Nephron (organoid): ENCODE measurements around the gene ZNF425.
"Not testable (repeated sequence)": the region's sequence is repeated elsewhere in the genome, so short reads cannot be mapped to it uniquely, and the experiment has no call there.

ENCODE experiments used
- H3K27ac Mint-ChIP-seq, 3 experiments: 2 replicates each; pipeline ENCODE4 v1.8.0; 2020; ENCODE audit warnings: mixed read lengths in 3 of 3, mild to moderate bottlenecking in 2 of 3, moderate library complexity in 1 of 3
- H3K27me3 Mint-ChIP-seq: 2 replicates; pipeline ENCODE4 v1.8.0; 2021; ENCODE audit warnings: low read depth, mild to moderate bottlenecking, moderate library complexity, mixed read lengths
- H3K36me3 Mint-ChIP-seq: 2 replicates; pipeline ENCODE4 v1.8.0; 2020; ENCODE audit warnings: low read depth, mixed read lengths
- H3K4me1 Mint-ChIP-seq: 2 replicates; pipeline ENCODE4 v1.8.0; 2020; ENCODE audit warnings: mixed read lengths
- H3K4me3 Mint-ChIP-seq, 3 experiments: 2 replicates each; pipeline ENCODE4 v1.8.0; 2020; ENCODE audit warnings: mild to moderate bottlenecking in 3 of 3, mixed read lengths in 3 of 3, moderate library complexity in 2 of 3
- H3K9me3 Mint-ChIP-seq: 2 replicates; pipeline ENCODE4 v1.8.0; 2020; ENCODE audit warnings: mixed read lengths
- TF ChIP-seq, protein P1 (sequence below), 3 experiments: fragments of 200-600 bp; sonication (generic); IDR thresholded peaks; one replicate each; pipeline ENCODE4 v1.5.0; 2021; ENCODE audit warnings: antibody characterized with exemption in 3 of 3; ENCODE audit not compliant: unreplicated experiment in 3 of 3

ZNF425 gene

DNA sequence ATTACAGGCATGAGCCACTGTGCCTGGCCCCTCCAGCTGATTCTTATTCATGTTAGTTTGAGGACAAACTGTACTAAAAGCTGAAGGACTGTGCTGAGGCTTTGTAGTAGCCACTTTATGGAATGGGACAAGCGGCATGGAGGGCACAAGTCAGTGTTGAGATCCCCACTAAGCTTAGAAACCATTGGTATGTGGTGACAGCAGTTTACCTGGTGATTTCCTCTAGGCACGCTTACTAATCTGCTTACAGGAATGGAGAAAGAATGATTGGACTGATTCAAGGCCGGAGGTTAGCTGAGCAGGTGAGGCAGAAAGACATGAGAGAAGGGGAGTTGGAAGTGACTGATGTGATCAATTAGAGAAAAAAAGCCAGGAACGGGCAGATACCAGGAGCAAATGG is 24.9 kb upstream of the ZNF425 start:
- TF ChIP-seq, protein P1, sequence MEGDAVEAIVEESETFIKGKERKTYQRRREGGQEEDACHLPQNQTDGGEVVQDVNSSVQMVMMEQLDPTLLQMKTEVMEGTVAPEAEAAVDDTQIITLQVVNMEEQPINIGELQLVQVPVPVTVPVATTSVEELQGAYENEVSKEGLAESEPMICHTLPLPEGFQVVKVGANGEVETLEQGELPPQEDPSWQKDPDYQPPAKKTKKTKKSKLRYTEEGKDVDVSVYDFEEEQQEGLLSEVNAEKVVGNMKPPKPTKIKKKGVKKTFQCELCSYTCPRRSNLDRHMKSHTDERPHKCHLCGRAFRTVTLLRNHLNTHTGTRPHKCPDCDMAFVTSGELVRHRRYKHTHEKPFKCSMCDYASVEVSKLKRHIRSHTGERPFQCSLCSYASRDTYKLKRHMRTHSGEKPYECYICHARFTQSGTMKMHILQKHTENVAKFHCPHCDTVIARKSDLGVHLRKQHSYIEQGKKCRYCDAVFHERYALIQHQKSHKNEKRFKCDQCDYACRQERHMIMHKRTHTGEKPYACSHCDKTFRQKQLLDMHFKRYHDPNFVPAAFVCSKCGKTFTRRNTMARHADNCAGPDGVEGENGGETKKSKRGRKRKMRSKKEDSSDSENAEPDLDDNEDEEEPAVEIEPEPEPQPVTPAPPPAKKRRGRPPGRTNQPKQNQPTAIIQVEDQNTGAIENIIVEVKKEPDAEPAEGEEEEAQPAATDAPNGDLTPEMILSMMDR (IDR thresholded peaks at IDR 0.05; ENCODE audit: unreplicated experiment in 3 of 3) = no peak
- Mint-ChIP-seq H3K9me3 (no peaks in the 10 kb centered on the region), H3K27ac (no peak overlapping the region), H3K4me1 (peaks cover 5% of the 10 kb centered on the region), H3K4me3 (peak overlapping the region in 2 of 3 experiments; percentile 3 to 24), H3K36me3 (peaks cover 33% of the 10 kb centered on the region), H3K27me3 (no peaks in the 10 kb centered on the region)

DNA sequence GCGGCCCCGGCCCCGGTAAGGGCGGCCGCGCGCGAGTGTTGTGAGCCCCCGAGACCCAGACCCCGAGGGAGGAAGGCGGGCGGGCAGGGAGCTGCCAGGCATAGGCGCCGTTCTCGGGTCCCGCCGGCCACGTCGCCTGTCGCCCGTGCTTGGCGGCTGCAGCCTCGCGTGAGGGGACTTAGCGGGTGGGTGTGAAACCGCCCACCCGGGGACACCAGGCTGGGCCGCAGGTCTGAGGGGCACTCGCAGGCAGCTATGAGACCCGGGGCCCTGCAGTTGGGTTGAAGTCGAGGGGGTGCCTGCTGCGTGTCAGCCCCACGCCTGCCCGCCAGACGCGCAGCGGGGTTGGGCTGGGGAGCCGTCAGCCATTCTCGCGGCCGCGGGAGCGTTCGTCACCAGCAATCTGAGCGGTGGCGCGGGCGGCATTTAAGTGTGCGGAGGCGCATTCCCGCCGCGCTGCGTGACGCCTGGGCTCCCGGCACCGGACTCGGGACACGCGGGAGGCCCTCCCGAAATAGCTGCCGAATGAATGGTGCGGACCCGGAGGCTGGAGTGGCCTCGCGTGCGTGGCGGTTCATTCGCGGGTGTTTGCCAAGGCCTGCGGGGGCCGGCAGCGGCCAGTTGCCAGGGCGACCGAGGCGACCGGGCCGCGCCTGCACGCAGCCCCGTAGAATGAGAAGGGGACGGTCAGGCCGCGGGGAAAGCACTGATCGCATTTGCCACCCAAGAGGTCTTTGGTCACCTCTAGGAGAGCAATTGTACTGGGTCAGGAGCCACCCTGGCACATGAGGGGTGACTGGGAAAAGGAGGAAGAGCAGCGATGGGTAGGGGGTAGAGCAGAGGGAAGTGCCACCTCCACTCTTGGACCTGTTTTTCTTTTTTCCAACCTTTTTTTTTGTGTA is 21.9 kb upstream of the ZNF425 start:
- Mint-ChIP-seq H3K4me1 (peaks cover 5% of the 10 kb centered on the region), H3K4me3 (peak overlapping the region; percentile 87 to 89 (median 88)), H3K36me3 (peaks cover 9% of the 10 kb centered on the region), H3K27ac (peak overlapping the region; percentile 58 to 92 (median 82)), H3K9me3 (no peaks in the 10 kb centered on the region), H3K27me3 (no peaks in the 10 kb centered on the region)
- TF ChIP-seq, protein P1 (IDR thresholded peaks at IDR 0.05; ENCODE audit: unreplicated experiment in 3 of 3) = no peak

DNA sequence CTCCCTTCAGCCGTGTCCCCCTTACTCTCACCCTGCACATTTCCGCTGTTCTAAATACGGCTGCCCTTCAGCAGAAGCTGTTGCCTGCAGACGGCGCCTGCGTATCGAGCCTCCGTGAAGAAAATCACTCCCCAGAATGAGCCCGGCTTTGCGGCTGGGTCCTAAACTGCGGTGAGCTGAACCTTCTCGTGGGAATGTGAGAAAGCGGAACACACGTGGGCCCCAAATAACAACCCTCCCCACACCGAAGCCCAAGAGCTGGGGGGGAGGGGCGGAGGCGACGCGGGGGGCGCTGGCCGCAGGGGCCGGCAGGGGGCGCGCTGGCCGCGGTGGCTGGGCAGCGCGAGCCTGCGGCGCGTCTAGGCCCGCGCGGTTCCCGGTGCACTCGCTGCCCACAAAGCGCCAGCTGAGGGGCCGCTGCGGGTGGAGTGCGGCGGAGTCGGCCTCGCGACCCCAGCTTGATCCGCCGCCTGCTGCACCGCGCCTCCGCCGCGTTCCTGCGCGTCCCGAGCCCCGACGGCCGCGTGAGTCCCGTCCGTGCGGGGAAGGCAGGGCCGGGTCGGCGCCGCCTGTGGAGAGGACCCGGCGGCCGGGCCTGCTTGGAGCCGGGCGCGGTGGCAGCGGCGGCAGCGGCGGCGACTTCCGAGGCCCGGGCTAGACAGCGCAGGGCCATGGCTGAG is 21.1 kb upstream of the ZNF425 start, which contains the start of gene ZNF398:
TSS of gene ZNF398 (plus strand) at position 382 of the 680 bp plus-strand sequence. CDS start at position 672, 290 bp downstream.
- Mint-ChIP-seq H3K27me3 (no peaks in the 10 kb centered on the region), H3K4me1 (peaks cover 5% of the 10 kb centered on the region), H3K27ac (peak within 1 kb of the TSS; percentile 71 to 93 (median 92)), H3K9me3 (no peaks in the 10 kb centered on the region), H3K36me3 (peaks cover 9% of the 10 kb centered on the region), H3K4me3 (peak within 1 kb of the TSS; percentile 89 to 97 (median 93))
- TF ChIP-seq, protein P1 (IDR thresholded peaks at IDR 0.05; ENCODE audit: unreplicated experiment in 3 of 3) = peak; percentile 74 to 91 (median 87)

DNA sequence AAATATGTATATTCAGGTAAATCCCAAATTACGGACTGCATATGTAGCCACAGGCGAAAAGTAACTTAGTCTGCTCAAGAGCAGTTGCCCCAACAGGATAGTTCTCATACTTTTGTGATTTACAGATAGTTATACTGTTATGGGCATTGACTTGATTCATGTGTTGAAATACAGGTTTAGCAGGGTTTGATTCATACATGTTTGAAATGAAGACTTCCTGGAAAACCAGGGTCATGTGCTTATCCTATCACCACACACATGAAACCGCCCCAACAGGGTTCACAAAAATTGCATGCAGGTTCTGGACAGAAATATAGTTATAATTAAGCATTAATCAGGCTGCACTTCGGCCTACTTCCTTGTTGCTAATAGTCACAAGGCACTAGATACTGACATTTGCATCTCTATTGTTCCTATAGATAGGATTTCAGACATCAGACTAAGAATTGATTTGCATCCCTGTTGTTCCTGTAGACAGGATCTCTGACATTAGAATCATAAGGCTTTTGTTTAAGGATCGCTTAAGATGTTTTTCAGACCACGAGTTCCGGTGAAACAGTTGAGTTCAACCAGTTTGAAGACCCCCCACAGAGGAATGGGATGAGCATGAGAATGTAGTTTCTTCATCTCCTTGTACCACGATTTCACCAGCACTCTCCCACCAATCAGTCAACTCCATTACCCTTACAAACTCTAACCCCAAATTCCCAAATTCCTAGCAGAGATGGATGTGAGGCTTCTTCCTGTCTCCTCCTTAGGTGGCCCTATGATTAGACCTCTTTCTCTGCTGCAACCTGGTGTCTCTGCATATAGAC is 19.1 kb upstream of the ZNF425 start:
- H3K27ac Mint-ChIP-seq = peak overlapping the region in 2 of 3 experiments; percentile 63 to 70
- H3K36me3 Mint-ChIP-seq = peaks cover 4% of the 10 kb centered on the region
- TF ChIP-seq, protein P1 (IDR thresholded peaks at IDR 0.05; ENCODE audit: unreplicated experiment in 3 of 3) = no peak
- H3K27me3 Mint-ChIP-seq = no peaks in the 10 kb centered on the region
- no peaks in the 10 kb centered on the region for H3K9me3 Mint-ChIP-seq
- H3K4me1 Mint-ChIP-seq = peaks cover 5% of the 10 kb centered on the region
- H3K4me3 Mint-ChIP-seq = peak overlapping the region; percentile 66 to 77 (median 76)

DNA sequence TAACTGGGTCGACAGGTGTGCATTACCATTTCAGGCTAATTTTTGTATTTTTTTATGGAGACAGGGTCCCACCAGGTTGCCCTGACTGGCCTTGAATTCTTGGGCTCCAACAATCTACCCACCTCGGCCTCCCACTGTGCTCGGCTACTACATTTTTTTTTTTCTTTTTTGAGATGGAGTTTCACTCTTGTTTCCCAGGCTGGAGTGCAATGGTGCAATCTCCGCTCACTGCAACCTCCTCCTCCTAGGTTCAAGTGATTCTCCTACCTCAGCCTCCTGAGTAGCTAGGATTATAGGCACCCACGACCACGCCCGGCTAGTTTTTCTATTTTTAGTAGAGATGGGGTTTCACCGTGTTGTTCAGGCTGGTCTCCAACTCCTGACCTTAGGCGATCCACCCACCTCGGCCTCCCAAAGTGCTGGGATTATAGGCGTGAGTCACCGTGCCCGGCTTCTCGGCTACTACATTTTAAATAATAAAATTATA is 18.4 kb upstream of the ZNF425 start:
- not testable (repeated sequence) for H3K27me3 Mint-ChIP-seq, H3K27ac Mint-ChIP-seq, H3K4me1 Mint-ChIP-seq, H3K4me3 Mint-ChIP-seq, H3K9me3 Mint-ChIP-seq, H3K36me3 Mint-ChIP-seq
